Astrocyte (in vitro differentiated cells and primary cell): Measurements from ENCODE around the gene CTIF.

ENCODE experiments used
- CTCF ChIP-seq: IDR thresholded peaks from 2 replicates; pipeline ENCODE4 v1.5.1; 2011; ENCODE audit warnings: low read depth, mild to moderate bottlenecking, inconsistent platforms, low read length, moderate library complexity; ENCODE audit not compliant: insufficient read depth
- EZH2 ChIP-seq: IDR thresholded peaks from 2 replicates; pipeline ENCODE4 v1.6.1; 2012; ENCODE audit warnings: mild to moderate bottlenecking, low read length, inconsistent platforms; ENCODE audit not compliant: insufficient read depth

- TF ChIP-seq EZH2: no peak
- no peak for TF ChIP-seq CTCF
Measured at GRCh38 chr18:48792141-48792540, 253.3 kb downstream of the CTIF start.
